WTC11 (cell line): Measurements from ENCODE around the gene PRAME. TPM values are rescaled to one million over a fixed set of nuclear protein-coding genes. Genes with fewer than 3 reads are reported as not detected.
"Not testable (repeated sequence)": the region's sequence is repeated elsewhere in the genome, so short reads cannot be mapped to it uniquely, and the experiment has no call there.

Source experiments
- ATAC-seq: fragments of 200-7000 bp; cut with Tn5 transposase; 2 replicates; pipeline ENCODE4 v1.10.0; 2021; ENCODE audit warnings: mild to moderate bottlenecking, moderate library complexity
- CTCF ChIA-PET: fragments of 300-600 bp; sonication (Branson Sonifier 250); formaldehyde crosslinking; loops from one replicate; lab custom pipeline; 2021; ENCODE audit warnings: antibody characterized with exemption; lab: Charles Lee
- POLR2A ChIA-PET: fragments of 350-600 bp; sonication (Branson Sonifier 250); formaldehyde crosslinking; loops from one replicate; lab custom pipeline; 2021; ENCODE audit warnings: antibody characterized with exemption; lab: Charles Lee
- DNase-seq: peaks from one replicate; pipeline ENCODE4 v3.0.0; 2021; ENCODE audit warnings: low spot score
- H3K27ac Mint-ChIP-seq: 2 replicates; pipeline ENCODE4 v1.8.0; 2021; ENCODE audit warnings: mixed read lengths
- H3K27me3 Mint-ChIP-seq: 2 replicates; pipeline ENCODE4 v1.8.0; 2021; ENCODE audit warnings: low read depth, mild to moderate bottlenecking, moderate library complexity, mixed read lengths
- H3K36me3 Mint-ChIP-seq: 2 replicates; pipeline ENCODE4 v1.8.0; 2021; ENCODE audit warnings: mixed read lengths
- H3K4me1 Mint-ChIP-seq: 2 replicates; pipeline ENCODE4 v1.8.0; 2022; ENCODE audit warnings: mixed read lengths
- H3K4me3 Mint-ChIP-seq: 2 replicates; pipeline ENCODE4 v1.8.0; 2021; ENCODE audit warnings: mild to moderate bottlenecking, moderate library complexity, mixed read lengths
- H3K9me3 Mint-ChIP-seq: 2 replicates; pipeline ENCODE4 v1.8.0; 2021; ENCODE audit warnings: mixed read lengths
- CREB1 ChIP-seq: sonication (generic); formaldehyde crosslinking; IDR thresholded peaks from 2 replicates; pipeline ENCODE4 v1.8.0; 2023; ENCODE audit warnings: mild to moderate bottlenecking, missing genetic modification reagents
- E2F4 ChIP-seq: sonication (generic); formaldehyde crosslinking; IDR thresholded peaks from 2 replicates; pipeline ENCODE4 v1.8.1; 2022; ENCODE audit warnings: low read depth, mild to moderate bottlenecking, moderate library complexity, missing genetic modification reagents, borderline replicate concordance
- PRDM15 ChIP-seq: sonication (generic); formaldehyde crosslinking; IDR thresholded peaks from 2 replicates; pipeline ENCODE4 v1.8.0; 2022; ENCODE audit warnings: missing genetic modification reagents
- SMAD3 ChIP-seq: sonication (generic); formaldehyde crosslinking; IDR thresholded peaks from 2 replicates; pipeline ENCODE4 v1.8.0; 2022; ENCODE audit warnings: missing genetic modification reagents, mild to moderate bottlenecking, borderline replicate concordance
- SP1 ChIP-seq: sonication (generic); formaldehyde crosslinking; conservative IDR thresholded peaks from 2 replicates; pipeline ENCODE4 v1.8.1; 2022; ENCODE audit warnings: missing genetic modification reagents
- ZNF232 ChIP-seq: sonication (generic); formaldehyde crosslinking; IDR thresholded peaks from 2 replicates; pipeline ENCODE4 v1.8.0; 2022; ENCODE audit warnings: mild to moderate bottlenecking, missing genetic modification reagents
- ZNF263 ChIP-seq: sonication (generic); formaldehyde crosslinking; IDR thresholded peaks from 2 replicates; pipeline ENCODE4 v1.8.1; 2022; ENCODE audit warnings: low read depth, mild to moderate bottlenecking, moderate library complexity, missing genetic modification reagents
- ZNF532 ChIP-seq: fragments of 250-450 bp; sonication (Bioruptor Pico); IDR thresholded peaks from 2 replicates; pipeline ENCODE4 v1.9.0; 2021; ENCODE audit warnings: mild to moderate bottlenecking, borderline replicate concordance
- total RNA-seq: library from RNA; stranded (reverse); gene quantifications from 3 replicates; pipeline ENCODE4 v1.2.3, GENCODE V29; 2021
- TF ChIP-seq, protein P1 (sequence below): fragments of 250-450 bp; sonication (Bioruptor Pico); IDR thresholded peaks from 2 replicates; pipeline ENCODE4 v1.9.0; 2021; ENCODE audit warnings: mild to moderate bottlenecking
- TF ChIP-seq, protein P2 (sequence below): fragments of 200-600 bp; IDR thresholded peaks from 2 replicates; pipeline ENCODE4 v1.8.0; 2022; ENCODE audit warnings: antibody characterized with exemption
- TF ChIP-seq, protein P3 (sequence below): sonication (generic); formaldehyde crosslinking; IDR thresholded peaks from 2 replicates; pipeline ENCODE4 v1.8.0; 2022; ENCODE audit warnings: mild to moderate bottlenecking, missing genetic modification reagents
- TF ChIP-seq, protein P4 (sequence below): sonication (generic); formaldehyde crosslinking; conservative IDR thresholded peaks from 2 replicates; pipeline ENCODE4 v1.8.1; 2022; ENCODE audit warnings: mild to moderate bottlenecking, missing genetic modification reagents

The PRAME gene
- total RNA-seq, 1 experiment from 2014 or later, result 1.5 TPM

DNA sequence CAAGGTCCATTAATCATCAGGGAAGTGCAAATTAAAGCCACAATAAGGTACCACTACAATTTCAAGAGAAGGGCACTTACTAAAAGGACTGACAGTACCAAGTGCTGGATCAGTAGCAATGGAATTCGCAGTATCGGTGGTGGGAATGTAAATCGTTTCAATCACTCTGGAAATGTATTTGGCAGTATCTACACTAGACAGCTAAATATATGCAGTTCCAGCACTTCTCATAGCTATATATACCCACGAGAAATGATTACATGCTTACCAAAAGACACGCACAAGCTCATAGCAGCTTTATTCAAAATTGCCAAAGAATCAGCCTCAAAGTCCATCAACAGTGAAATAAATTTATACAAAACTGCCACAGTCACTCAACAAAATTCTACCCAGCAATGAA is 46.1 kb downstream of the PRAME start (continued):
- TF ChIP-seq CREB1 (CRISPR knock-in tag) (no peak), ZNF263 (CRISPR knock-in tag) (no peak), ZNF232 (CRISPR knock-in tag) (no peak), SMAD3 (no peak), SP1 (CRISPR knock-in tag) (no peak)
- TF ChIP-seq, protein P1, sequence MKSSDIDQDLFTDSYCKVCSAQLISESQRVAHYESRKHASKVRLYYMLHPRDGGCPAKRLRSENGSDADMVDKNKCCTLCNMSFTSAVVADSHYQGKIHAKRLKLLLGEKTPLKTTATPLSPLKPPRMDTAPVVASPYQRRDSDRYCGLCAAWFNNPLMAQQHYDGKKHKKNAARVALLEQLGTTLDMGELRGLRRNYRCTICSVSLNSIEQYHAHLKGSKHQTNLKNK (CRISPR knock-in tag), result no peak
- TF ChIP-seq, protein P2, sequence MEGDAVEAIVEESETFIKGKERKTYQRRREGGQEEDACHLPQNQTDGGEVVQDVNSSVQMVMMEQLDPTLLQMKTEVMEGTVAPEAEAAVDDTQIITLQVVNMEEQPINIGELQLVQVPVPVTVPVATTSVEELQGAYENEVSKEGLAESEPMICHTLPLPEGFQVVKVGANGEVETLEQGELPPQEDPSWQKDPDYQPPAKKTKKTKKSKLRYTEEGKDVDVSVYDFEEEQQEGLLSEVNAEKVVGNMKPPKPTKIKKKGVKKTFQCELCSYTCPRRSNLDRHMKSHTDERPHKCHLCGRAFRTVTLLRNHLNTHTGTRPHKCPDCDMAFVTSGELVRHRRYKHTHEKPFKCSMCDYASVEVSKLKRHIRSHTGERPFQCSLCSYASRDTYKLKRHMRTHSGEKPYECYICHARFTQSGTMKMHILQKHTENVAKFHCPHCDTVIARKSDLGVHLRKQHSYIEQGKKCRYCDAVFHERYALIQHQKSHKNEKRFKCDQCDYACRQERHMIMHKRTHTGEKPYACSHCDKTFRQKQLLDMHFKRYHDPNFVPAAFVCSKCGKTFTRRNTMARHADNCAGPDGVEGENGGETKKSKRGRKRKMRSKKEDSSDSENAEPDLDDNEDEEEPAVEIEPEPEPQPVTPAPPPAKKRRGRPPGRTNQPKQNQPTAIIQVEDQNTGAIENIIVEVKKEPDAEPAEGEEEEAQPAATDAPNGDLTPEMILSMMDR, result no peak

GRCh38 chr22:22510833-22511232 is 48.2 kb downstream of the PRAME start:
- H3K4me1 Mint-ChIP-seq, POLR2A ChIA-PET, H3K27ac Mint-ChIP-seq, ATAC-seq, H3K4me3 Mint-ChIP-seq, DNase-seq: not testable (repeated sequence)
- H3K36me3 Mint-ChIP-seq, result peaks cover 23% of the 10 kb centered on the region
- peaks cover 22% of the 10 kb centered on the region for H3K9me3 Mint-ChIP-seq
- peaks cover 88% of the 10 kb centered on the region for H3K27me3 Mint-ChIP-seq
- CTCF ChIA-PET, result interaction anchor here (1.1 kb wide), 1 partner anchor 9 kb away, joined by 6 read pairs; the partner anchor contains the start of gene ZNF280A

DNA sequence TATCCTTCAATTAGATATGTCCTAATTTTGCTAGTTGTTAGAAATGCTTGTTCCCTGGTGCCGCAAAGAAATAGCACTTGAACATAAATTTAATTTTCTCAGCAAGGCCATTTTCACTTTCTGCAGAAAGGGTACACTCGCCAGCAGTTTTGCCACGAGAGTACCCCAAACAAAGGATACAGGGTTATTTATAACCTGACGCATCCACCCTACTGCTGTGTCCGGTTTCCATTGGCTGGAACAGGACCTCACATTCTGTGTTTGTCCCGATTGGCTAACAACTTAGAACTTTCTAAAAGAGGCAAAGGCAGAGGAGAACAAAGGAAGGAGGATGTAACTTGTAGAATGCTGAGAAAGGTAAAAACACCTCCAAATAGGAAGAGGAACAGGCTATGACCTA is 49.2 kb downstream of the PRAME start:
- DNase-seq, ATAC-seq, H3K27ac Mint-ChIP-seq, POLR2A ChIA-PET, H3K4me1 Mint-ChIP-seq, H3K4me3 Mint-ChIP-seq: not testable (repeated sequence)
- H3K36me3 Mint-ChIP-seq, result peaks cover 27% of the 10 kb centered on the region
- CTCF ChIA-PET, result interaction anchor here (1.7 to 1.9 kb wide), 3 partner anchors 12 to 67 kb away, joined by 6 to 9 read pairs (median 8); no protein-coding TSS in a partner anchor
- H3K27me3 Mint-ChIP-seq, result peaks cover 81% of the 10 kb centered on the region
- H3K9me3 Mint-ChIP-seq, result peaks cover 17% of the 10 kb centered on the region

- peak; percentile 89 for DNase-seq
- Mint-ChIP-seq H3K4me1 (peaks cover 8% of the 10 kb centered on the region), H3K9me3 (peaks cover 17% of the 10 kb centered on the region), H3K27ac (no peak within 1 kb of the TSS), H3K27me3 (peaks cover 69% of the 10 kb centered on the region), H3K4me3 (peak within 1 kb of the TSS; percentile 77), H3K36me3 (peaks cover 40% of the 10 kb centered on the region)
- ChIA-PET POLR2A (interaction anchor here (1.0 kb wide), 1 partner anchor 12 kb away, joined by 5 read pairs; the partner anchor contains the start of gene ZNF280A), CTCF (interaction anchor here (0.7 to 2.2 kb wide), 24 partner anchors 8 to 375 kb away, joined by 3 to 17 read pairs (median 4); partner anchors contain the start of genes PRAME and ZNF280A)
- ATAC-seq, result peak; percentile 98
- TF ChIP-seq ZNF232 (CRISPR knock-in tag) (peak; percentile 59; the same call in 1 of the 2 replicates), E2F4 (CRISPR knock-in tag) (peak; percentile 24; the same call in 1 of the 2 replicates), PRDM15 (CRISPR knock-in tag) (no peak), ZNF532 (no peak)
- TF ChIP-seq, protein P3, sequence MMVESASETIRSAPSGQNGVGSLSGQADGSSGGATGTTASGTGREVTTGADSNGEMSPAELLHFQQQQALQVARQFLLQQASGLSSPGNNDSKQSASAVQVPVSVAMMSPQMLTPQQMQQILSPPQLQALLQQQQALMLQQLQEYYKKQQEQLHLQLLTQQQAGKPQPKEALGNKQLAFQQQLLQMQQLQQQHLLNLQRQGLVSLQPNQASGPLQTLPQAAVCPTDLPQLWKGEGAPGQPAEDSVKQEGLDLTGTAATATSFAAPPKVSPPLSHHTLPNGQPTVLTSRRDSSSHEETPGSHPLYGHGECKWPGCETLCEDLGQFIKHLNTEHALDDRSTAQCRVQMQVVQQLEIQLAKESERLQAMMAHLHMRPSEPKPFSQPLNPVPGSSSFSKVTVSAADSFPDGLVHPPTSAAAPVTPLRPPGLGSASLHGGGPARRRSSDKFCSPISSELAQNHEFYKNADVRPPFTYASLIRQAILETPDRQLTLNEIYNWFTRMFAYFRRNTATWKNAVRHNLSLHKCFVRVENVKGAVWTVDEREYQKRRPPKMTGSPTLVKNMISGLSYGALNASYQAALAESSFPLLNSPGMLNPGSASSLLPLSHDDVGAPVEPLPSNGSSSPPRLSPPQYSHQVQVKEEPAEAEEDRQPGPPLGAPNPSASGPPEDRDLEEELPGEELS (CRISPR knock-in tag), result no peak
- TF ChIP-seq, protein P4, sequence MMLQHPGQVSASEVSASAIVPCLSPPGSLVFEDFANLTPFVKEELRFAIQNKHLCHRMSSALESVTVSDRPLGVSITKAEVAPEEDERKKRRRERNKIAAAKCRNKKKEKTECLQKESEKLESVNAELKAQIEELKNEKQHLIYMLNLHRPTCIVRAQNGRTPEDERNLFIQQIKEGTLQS (CRISPR knock-in tag), result no peak
Observed at GRCh38 chr22:22508274-22509176, 50.5 kb downstream of the PRAME start, which contains the start of gene ZNF280B. ZNF280B (minus strand) TSS chr22:22508742; CDS start chr22:22489398, 19,344 bp downstream.
